ENCODE measurements around the gene KLHL24.

DNA sequence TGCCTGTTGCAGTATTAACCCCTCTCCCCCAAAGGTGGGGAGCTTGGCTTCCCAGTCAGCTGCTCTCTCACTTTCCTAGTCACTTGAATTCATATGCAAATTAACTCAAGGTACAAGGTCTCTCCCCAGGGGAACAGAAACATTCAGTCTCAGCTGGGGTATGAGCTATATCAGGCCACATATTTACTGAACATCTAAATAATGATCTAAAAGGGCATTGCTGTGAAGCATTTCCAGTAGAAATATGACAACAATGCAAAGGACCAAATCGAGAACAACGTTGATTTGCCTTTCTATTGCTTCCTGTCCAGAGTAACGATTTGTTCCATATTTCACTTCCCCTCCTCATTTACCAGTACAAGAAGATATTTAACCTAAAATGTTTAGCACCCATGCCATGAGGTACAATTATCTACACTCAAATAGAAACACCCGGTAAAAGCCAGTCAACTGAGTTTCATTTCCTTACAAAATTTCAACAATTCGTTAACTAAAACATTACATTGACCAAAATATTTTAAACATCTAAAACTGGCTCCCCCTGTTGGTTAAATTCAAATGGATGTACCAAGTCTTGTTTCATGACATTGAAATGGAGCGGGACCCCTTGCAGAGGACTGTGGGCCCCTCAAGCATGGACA, 43.4 kb upstream of the KLHL24 start:
- TF ChIP-seq EZH2 (IDR thresholded peaks at IDR 0.05; ENCODE audit: low read length, missing control alignments) (no peak), CTCF (conservative IDR thresholded peaks at IDR 0.05 in 1 of 2, IDR thresholded peaks at IDR 0.05 in 1 of 2; ENCODE audit: low read depth in 1 of 2, low read length in 2 of 2) (peak; percentile 19 to 20)

Measured in fibroblast of lung (primary cell).